CD4-positive, alpha-beta T cell treated with Interleukin-10 for 1 hour (primary cell): ENCODE results near the gene IGFN1.
"Not testable (repeated sequence)": the region's sequence is repeated elsewhere in the genome, so short reads cannot be mapped to it uniquely, and the experiment has no call there.

ENCODE experiments used
- DNase-seq: peaks from one replicate; pipeline ENCODE4 v3.0.0-alpha.2; 2020

The IGFN1 gene

DNA sequence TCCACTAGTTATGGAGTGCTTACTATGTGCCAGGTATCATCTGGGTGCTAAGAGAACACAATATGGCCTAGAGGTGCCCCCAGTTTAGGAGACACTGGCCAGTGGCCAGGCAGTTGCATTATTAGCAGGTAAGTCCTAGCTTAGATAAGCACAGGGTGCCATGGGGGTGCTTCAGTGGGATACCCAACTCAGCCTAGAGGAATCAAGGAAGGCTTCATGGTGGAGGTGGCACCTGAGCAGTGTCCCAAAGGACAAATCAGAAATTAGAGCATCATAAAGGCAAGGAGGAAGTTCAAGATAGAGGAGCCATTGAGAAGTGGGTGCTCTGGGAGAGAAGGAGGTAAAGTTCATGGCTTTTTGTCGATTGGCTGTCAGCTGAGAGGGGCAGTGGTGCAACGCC lies 60.8 kb downstream of the IGFN1 start:
- no peak for DNase-seq

GRCh38 chr1:201251851-201252430 lies 61.3 kb downstream of the IGFN1 start:
- no peak for DNase-seq

- no peak for DNase-seq
These were observed 62.3 kb downstream of the IGFN1 start for GRCh38 chr1:201252944-201253371.

DNA sequence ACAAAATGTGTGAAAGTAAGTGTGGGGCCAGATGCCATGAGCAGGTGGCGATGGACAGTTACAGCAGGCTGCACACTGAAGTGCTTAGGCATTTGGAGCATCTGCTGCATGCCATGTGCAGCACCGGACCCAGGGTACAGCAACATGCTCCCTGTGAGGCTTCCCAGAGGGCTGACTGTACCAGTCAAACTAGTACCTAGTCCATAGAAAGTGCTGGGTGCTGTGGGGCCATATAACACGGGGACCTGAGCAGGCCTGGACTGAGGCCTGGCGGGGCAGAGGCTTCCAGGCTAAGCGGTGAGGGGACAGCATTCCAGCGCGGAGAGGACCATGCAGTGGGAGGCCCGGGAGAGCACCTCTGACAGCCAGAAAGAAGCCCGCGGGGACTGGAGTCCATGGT lies 62.8 kb downstream of the IGFN1 start:
- no peak for DNase-seq

GRCh38 chr1:201253906-201254624 lies 63.4 kb downstream of the IGFN1 start:
- no peak for DNase-seq

DNA sequence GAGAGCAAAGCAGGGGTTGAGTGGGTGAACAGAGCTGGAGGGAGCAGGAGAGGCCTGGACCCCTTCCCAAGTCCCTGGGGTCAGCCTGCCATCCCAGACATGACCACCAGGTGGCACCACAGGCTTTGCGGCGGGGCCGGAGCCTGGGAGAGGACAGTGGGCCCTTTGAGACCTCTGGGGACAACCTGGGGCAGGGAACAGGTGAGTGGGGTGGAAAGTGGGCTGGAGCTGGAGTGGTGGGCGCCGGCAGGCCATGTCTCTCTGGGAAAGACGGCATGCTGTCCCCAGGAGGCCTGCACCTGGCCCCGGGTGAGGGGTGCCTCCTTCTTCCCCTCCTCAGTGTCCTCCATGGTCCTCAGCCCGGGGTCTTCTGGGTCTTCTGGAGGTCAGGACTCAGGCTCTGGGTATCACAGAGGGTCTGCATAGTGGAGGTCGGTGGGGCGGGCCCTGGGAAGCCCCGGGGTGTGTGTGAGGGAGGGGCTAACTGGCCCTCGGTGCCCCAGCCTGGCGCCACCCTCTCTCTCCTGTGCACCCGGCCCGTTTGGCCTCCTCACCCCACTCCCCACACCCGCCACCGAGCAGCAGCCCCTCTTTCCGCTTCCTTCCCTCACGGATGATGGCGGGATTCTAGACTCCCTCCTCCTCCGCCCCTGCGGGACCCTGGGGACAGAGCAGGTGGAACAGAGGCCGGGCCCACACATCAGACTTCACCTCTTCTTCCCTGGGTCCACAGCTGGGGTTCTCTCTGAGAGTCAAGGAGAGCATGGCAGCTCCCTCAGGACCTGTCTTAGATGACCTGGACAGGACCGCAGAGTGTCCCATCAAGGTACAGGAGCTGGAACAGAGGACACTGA lies 64.2 kb downstream of the IGFN1 start:
- DNase-seq, result peak; percentile 44

- no peak for DNase-seq
These were observed 65.1 kb downstream of the IGFN1 start for GRCh38 chr1:201255479-201256362.

DNA sequence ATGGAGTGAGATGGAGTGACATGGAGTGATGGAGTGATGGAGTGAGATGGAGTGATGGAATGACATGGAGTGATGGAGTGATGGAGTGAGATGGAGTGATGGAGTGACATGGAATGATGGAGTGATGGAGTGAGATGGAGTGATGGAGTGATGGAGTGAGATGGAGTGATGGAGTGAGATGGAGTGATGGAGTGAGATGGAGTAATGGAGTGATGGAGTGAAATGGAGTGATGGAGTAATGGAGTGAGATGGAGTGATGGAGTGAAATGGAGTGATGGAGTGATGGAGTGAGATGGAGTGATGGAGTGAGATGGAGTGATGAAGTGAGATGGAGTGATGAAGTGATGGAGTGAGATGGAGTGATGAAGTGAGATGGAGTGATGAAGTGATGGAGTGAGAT lies 67.5 kb downstream of the IGFN1 start:
- not testable (repeated sequence) for DNase-seq

DNA sequence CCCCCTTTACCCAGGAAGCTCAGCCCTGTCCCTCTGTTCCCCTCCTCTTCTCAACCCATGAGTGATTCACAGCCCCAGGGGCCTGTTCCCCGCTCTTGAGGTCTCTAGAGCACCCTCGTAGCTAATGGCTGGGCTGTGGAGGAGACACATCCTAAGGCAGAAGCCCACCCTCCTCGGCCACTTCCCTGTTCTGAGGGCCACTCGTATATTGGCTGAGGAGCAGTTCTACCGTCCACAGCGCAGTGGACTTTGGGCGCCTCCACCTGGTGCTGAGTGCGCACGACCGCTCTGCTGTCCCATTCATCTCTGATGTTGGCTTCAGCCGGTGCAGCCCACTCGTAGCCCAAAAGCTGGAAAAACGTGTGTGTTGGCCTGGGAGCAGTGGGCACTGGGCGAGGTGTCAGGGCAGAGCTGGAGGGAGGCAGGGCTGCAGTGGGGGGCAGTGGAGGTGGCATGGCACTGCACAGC lies 68.2 kb downstream of the IGFN1 start:
- DNase-seq, result no peak

DNA sequence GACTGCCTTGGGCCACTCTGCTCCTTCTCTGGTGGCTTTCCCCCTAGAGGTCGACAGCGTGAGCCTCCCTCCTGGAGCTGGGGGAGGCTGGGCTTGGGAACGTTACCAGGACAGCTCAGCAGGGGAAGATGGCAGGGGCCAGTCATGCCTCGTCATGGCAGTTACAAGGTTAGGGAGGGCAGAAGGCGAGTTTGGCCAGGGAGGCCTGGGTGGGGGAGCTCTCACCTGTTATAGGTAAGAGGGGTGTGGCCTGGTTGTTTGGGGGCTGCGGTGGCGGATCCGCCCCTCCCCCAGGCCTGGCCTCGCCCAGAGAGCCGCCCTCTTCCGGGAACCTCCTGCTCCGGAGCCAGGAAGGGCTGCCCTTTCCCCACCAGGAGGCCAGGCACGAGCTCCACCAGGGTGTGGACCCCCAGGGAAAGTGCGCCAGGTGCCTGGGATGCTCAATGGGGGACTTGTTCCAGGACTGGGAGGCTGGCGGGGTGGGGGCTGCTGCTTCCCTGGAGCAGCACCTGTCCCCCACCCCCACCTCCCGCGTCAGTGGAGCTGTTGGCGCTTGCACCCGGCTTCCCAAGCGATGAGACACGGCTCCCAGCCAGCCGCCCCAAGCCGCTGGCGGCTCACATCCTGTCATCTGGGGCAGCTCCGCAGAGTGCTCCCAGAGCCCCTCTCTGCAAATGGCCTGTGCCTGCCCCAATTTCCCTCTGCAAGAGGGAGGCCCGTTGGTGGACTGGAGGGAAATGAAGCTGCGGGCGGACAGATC lies 69.0 kb downstream of the IGFN1 start:
- DNase-seq, result no peak

DNA sequence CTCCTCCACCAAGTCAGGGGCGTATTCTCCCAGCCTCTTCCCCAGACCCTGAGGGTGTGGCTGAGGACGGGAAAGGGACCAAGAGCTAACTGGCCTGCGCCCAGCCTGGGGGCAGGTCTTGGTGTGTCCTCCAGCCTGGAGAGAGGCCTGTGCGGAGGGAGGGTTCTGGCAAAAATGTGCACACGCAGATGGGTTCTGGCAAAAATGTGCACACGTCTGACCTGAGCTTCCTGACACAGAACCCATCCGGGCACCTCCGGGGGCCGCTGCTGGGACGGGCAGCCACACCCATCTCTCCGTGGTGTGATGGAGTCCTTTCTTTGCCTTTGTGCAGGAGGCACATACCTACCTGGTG lies 69.6 kb downstream of the IGFN1 start:
- DNase-seq, result no peak

GRCh38 chr1:201260648-201261311 lies 70.2 kb downstream of the IGFN1 start:
- no peak for DNase-seq

DNA sequence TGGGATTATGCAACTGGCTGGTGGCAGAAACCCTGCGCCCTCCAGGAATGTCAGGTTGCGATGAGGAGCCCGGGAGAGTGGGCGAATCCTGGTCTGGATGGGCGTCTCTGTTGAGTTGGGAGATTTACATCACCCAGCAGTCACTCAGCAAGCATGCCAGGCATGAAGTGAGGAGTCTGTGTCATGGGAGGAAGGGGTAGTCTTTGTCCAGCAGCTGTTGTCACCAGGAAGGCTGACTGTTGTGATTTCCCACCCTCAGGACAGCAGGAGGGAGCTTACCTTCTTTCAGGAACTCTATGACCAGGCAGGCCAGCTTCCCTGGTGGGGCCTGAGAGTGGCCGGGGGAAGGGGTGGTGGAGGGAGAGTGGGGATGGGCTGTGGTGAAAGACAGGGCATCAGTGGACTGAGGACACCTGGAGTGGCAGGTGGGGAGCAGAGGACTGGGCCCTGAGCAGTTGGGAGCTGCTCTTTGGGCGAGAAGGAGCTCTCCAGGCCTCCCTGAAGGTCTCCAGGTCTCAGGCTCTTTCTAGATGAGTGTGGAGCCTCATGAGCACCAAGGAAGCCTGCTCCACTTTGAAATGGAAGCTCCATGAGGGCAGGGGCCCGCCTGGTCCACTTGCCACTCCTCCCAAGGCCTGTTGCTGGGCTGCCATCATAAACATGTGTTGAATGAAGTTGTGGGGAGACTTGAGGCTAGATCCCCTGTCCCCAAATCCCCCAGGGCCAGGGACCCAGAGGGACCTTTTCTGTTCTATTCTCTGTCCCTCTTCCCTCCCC lies 71.3 kb downstream of the IGFN1 start:
- DNase-seq, result no peak

DNA sequence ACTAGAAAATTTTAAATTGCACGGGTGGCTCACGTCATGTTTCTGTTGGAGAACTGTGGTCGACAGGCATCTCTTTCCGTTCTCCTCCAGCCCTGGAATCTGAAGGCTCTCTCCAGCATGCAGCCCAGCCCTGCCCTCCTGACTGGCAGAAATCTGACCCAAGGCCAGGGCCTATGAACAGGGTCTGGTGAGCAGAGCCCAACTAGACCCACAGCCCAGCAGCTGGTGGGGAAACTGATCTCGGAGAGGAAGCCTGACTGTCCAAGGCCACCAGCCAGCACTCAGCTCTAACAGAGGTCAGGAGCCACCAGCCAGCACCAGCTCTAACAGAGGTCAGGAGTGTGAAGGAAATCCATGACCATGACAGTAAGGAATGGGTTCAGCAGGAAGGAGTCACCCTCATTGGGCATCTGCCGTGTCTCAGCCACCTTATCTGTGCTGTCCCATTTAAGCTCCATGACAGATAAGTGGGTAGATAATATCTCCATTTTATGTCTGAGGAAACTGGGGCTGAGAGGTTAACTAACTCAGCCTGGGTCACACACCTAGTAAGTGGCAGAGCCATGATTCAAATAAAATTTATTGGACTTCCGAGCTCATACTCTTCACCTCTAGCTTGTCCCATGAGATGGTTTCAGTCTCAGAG lies 72.5 kb downstream of the IGFN1 start:
- no peak for DNase-seq

GRCh38 chr1:201264072-201264471 lies 73.4 kb downstream of the IGFN1 start:
- DNase-seq, result no peak

DNA sequence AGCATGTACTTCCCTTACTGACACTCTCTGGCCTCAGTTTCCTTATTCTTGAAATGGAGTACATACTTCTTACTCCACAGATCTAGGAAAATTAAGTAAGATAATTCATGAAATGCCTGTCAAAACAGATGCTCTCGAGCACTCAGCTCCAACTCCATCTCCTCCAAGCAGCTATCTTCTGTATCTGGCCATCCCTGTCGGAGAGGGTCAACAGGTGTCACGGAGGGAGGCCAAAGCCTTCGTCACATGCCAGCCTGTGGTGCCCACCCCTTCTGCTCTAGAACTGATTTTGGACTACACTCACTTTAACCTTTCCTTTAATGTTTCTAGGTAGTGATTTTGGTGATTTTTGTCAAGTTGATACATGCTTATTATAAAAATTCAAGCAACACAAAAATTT lies 73.9 kb downstream of the IGFN1 start:
- DNase-seq, result no peak

DNA sequence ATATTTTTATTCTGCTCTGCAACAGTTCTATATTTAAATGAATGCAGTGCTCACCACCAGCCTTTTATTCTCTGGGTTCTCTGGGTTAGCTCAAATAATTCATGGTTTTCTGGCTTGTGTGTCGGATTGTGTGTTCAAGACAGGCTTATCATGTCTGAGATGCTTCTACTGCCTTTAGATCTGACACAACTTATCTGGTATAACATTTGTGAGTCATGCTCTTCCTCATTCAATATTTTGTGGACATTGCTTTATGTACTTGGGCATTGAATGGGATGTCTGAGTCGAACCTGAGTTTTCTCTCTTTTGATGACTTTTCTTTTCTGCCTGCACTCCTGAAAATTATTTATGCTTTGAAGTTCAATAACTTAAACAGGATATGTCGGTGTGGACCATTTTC lies 75.1 kb downstream of the IGFN1 start:
- DNase-seq, result no peak

- DNase-seq, result no peak
These were observed 75.7 kb downstream of the IGFN1 start for GRCh38 chr1:201266276-201266675.

GRCh38 chr1:201266774-201267173 lies 76.2 kb downstream of the IGFN1 start:
- no peak for DNase-seq
